Measurements from ENCODE around the gene ENPP5.
A peak's percentile ranks its signal among the peaks of the same experiment; 100 is the strongest.
"Not testable (repeated sequence)": the region's sequence is repeated elsewhere in the genome, so short reads cannot be mapped to it uniquely, and the experiment has no call there.

ENPP5 gene

GRCh38 chr6:46129629-46130511, 40.9 kb downstream of the ENPP5 start, which contains the start of gene ENPP4:
Gene ENPP4 (plus strand): TSS chr6:46129989. CDS start chr6:46139584, 9,595 bp downstream.
- no peaks in the 10 kb centered on the region for H4K20me1 ChIP-seq (ENCODE audit: control insufficient read depth, insufficient read depth, low read depth, low read length)
- H3K9me3 ChIP-seq (ENCODE audit: control insufficient read depth, insufficient read depth, low read length) = no peaks in the 10 kb centered on the region
- peaks cover 46% of the 10 kb centered on the region for H3K79me2 ChIP-seq (ENCODE audit: control insufficient read depth, low read length)
- no peaks in the 10 kb centered on the region for H3K27me3 ChIP-seq (ENCODE audit: control insufficient read depth, low read length)
- peak within 1 kb of the TSS; percentile 98 for H3K4me3 ChIP-seq (ENCODE audit: low read length)
- H3K27ac ChIP-seq (ENCODE audit: low read depth, low read length) = peak within 1 kb of the TSS; percentile 20; the same call in 1 of the 2 replicates
- no peaks in the 10 kb centered on the region for H3F3A ChIP-seq (ENCODE audit: control insufficient read depth, insufficient read depth)
- peak within 1 kb of the TSS; percentile 75 for H3K4me2 ChIP-seq (ENCODE audit: low read length)
- no peaks in the 10 kb centered on the region for H3K9me2 ChIP-seq (replicated peaks; ENCODE audit: control insufficient read depth, low read length)
- TF ChIP-seq EZH2phosphoT487 (IDR thresholded peaks at IDR 0.05; ENCODE audit: borderline replicate concordance, low read length) = no peak
- TF ChIP-seq CTCF (IDR thresholded peaks at IDR 0.05; ENCODE audit: low read depth, low read length, poor library complexity, severe bottlenecking) = no peak
- no peaks in the 10 kb centered on the region; the same call in 1 of the 2 replicates for H3K36me3 ChIP-seq (ENCODE audit: control insufficient read depth, low read length)
- H3K4me1 ChIP-seq (ENCODE audit: control insufficient read depth, low read length) = peaks cover 23% of the 10 kb centered on the region

- no peaks in the 10 kb centered on the region for H4K20me1 ChIP-seq (ENCODE audit: control insufficient read depth, insufficient read depth, low read depth, low read length)
- no peaks in the 10 kb centered on the region for H3K9me3 ChIP-seq (ENCODE audit: control insufficient read depth, insufficient read depth, low read length)
- no peaks in the 10 kb centered on the region for H3K27me3 ChIP-seq (ENCODE audit: control insufficient read depth, low read length)
- peak overlapping the region; percentile 98 for H3K4me3 ChIP-seq (ENCODE audit: low read length)
- TF ChIP-seq CTCF (IDR thresholded peaks at IDR 0.05; ENCODE audit: low read depth, low read length, poor library complexity, severe bottlenecking) (no peak), EZH2phosphoT487 (IDR thresholded peaks at IDR 0.05; ENCODE audit: borderline replicate concordance, low read length) (no peak)
- peaks cover 41% of the 10 kb centered on the region for H3K79me2 ChIP-seq (ENCODE audit: control insufficient read depth, low read length)
- peaks cover 21% of the 10 kb centered on the region for H3K4me1 ChIP-seq (ENCODE audit: control insufficient read depth, low read length)
- peak overlapping the region; percentile 75 for H3K4me2 ChIP-seq (ENCODE audit: low read length)
- no peaks in the 10 kb centered on the region; the same call in 1 of the 2 replicates for H3K36me3 ChIP-seq (ENCODE audit: control insufficient read depth, low read length)
- no peaks in the 10 kb centered on the region for H3F3A ChIP-seq (ENCODE audit: control insufficient read depth, insufficient read depth)
- no peaks in the 10 kb centered on the region for H3K9me2 ChIP-seq (replicated peaks; ENCODE audit: control insufficient read depth, low read length)
- no peak overlapping the region for H3K27ac ChIP-seq (ENCODE audit: low read depth, low read length)
Observed at GRCh38 chr6:46129291-46129628, 41.5 kb downstream of the ENPP5 start.

- Histone ChIP-seq H3K27ac (ENCODE audit: low read depth, low read length) (no peak overlapping the region), H3K4me2 (ENCODE audit: low read length) (peak overlapping the region; percentile 75), H3K36me3 (ENCODE audit: control insufficient read depth, low read length) (no peaks in the 10 kb centered on the region; the same call in 1 of the 2 replicates), H3F3A (ENCODE audit: control insufficient read depth, insufficient read depth) (no peaks in the 10 kb centered on the region), H3K27me3 (ENCODE audit: control insufficient read depth, low read length) (no peaks in the 10 kb centered on the region), H3K4me3 (ENCODE audit: low read length) (peak overlapping the region; percentile 98), H3K9me2 (replicated peaks; ENCODE audit: control insufficient read depth, low read length) (no peaks in the 10 kb centered on the region), H4K20me1 (ENCODE audit: control insufficient read depth, insufficient read depth, low read depth, low read length) (no peaks in the 10 kb centered on the region), H3K4me1 (ENCODE audit: control insufficient read depth, low read length) (peaks cover 18% of the 10 kb centered on the region), H3K79me2 (ENCODE audit: control insufficient read depth, low read length) (peaks cover 33% of the 10 kb centered on the region), H3K9me3 (ENCODE audit: control insufficient read depth, insufficient read depth, low read length) (no peaks in the 10 kb centered on the region)
- TF ChIP-seq CTCF (IDR thresholded peaks at IDR 0.05; ENCODE audit: low read depth, low read length, poor library complexity, severe bottlenecking) (no peak), EZH2phosphoT487 (IDR thresholded peaks at IDR 0.05; ENCODE audit: borderline replicate concordance, low read length) (no peak)
Observed at GRCh38 chr6:46128476-46128875, 42.3 kb downstream of the ENPP5 start.

- not testable (repeated sequence) for H3K36me3 ChIP-seq (ENCODE audit: control insufficient read depth, low read length); H3K4me2 ChIP-seq (ENCODE audit: low read length); H3K9me3 ChIP-seq (ENCODE audit: control insufficient read depth, insufficient read depth, low read length); H4K20me1 ChIP-seq (ENCODE audit: control insufficient read depth, insufficient read depth, low read depth, low read length); H3K79me2 ChIP-seq (ENCODE audit: control insufficient read depth, low read length); H3K4me1 ChIP-seq (ENCODE audit: control insufficient read depth, low read length); H3K27me3 ChIP-seq (ENCODE audit: control insufficient read depth, low read length); H3K9me2 ChIP-seq (replicated peaks; ENCODE audit: control insufficient read depth, low read length); H3K4me3 ChIP-seq (ENCODE audit: low read length); H3K27ac ChIP-seq (ENCODE audit: low read depth, low read length); H3F3A ChIP-seq (ENCODE audit: control insufficient read depth, insufficient read depth)
Observed at GRCh38 chr6:46119679-46120078, 51.1 kb downstream of the ENPP5 start.

Measured in DOHH2 (cell line).